ENCODE data around the gene MTSS2. TPM values are rescaled to one million over a fixed set of nuclear protein-coding genes. Genes with fewer than 3 reads are reported as not detected.

MTSS2 gene
- total and polyA plus RNA-seq, 2 experiments from 2014 or later: 16.5 to 19.6 TPM

GRCh38 chr16:70686376-70687101, 686 bp upstream of the MTSS2 start:
- Histone ChIP-seq H3K9me3 (ENCODE audit: low read depth) (no peaks in the 10 kb centered on the region), H3K4me3 (no peak overlapping the region), H4K20me1 (ENCODE audit: insufficient read depth, poor library complexity, severe bottlenecking) (peaks cover 31% of the 10 kb centered on the region), H3K4me1 (ENCODE audit: insufficient read depth) (peaks cover 76% of the 10 kb centered on the region), H3K36me3 (replicated peaks; ENCODE audit: insufficient read depth, low read depth) (no peaks in the 10 kb centered on the region), H3K27ac (peak overlapping the region; percentile 93), H3K4me2 (peak overlapping the region; percentile 79), H2AFZ (no peak overlapping the region), H3K9me2 (replicated peaks; ENCODE audit: insufficient read depth) (no peaks in the 10 kb centered on the region), H3K79me2 (peaks cover 38% of the 10 kb centered on the region), H3K27me3 (no peaks in the 10 kb centered on the region)
- TF ChIP-seq CTCF (IDR thresholded peaks at IDR 0.05; ENCODE audit: poor library complexity): no peak
- 55% methylated on average over 24 of the region's 29 CpGs for whole genome bisulfite sequencing (ENCODE audit: low lambda C conversion rate, missing lambda C conversion rate)
- no peak for DNase-seq (ENCODE audit: low spot score)

GRCh38 chr16:70685061-70685937, 554 bp downstream of the MTSS2 start:
- no peak overlapping the region for H2AFZ ChIP-seq

GRCh38 chr16:70684146-70685060, 1.4 kb downstream of the MTSS2 start:
- Histone ChIP-seq H3K79me2 (peaks cover 53% of the 10 kb centered on the region), H3K27me3 (no peaks in the 10 kb centered on the region), H3K27ac (peak overlapping the region; percentile 63), H3K9me3 (ENCODE audit: low read depth) (no peaks in the 10 kb centered on the region), H3K4me3 (peak overlapping the region; percentile 82), H3K36me3 (replicated peaks; ENCODE audit: insufficient read depth, low read depth) (no peaks in the 10 kb centered on the region), H3K9me2 (replicated peaks; ENCODE audit: insufficient read depth) (no peaks in the 10 kb centered on the region), H4K20me1 (ENCODE audit: insufficient read depth, poor library complexity, severe bottlenecking) (peaks cover 46% of the 10 kb centered on the region), H3K4me2 (peak overlapping the region; percentile 94), H3K4me1 (ENCODE audit: insufficient read depth) (peaks cover 69% of the 10 kb centered on the region), H2AFZ (no peak overlapping the region)
- 75% methylated on average over 11 of the region's 14 CpGs for WGBS (ENCODE audit: low lambda C conversion rate, missing lambda C conversion rate)
- DNase-seq (ENCODE audit: low spot score): no peak
- TF ChIP-seq CTCF (IDR thresholded peaks at IDR 0.05; ENCODE audit: poor library complexity) (no peak), EZH2 (IDR thresholded peaks at IDR 0.05; ENCODE audit: borderline replicate concordance) (no peak), EZH2phosphoT487 (IDR thresholded peaks at IDR 0.05; ENCODE audit: low read depth, severe bottlenecking, unreplicated experiment) (no peak)

More at GRCh38 chr16:70685061-70685937, 554 bp downstream of the MTSS2 start:
- H3K4me1 ChIP-seq (ENCODE audit: insufficient read depth): peaks cover 71% of the 10 kb centered on the region
- DNase-seq (ENCODE audit: low spot score): no peak
- H3K36me3 ChIP-seq (replicated peaks; ENCODE audit: insufficient read depth, low read depth): no peaks in the 10 kb centered on the region
- peak overlapping the region; percentile 94 for H3K4me2 ChIP-seq
- no peaks in the 10 kb centered on the region for H3K27me3 ChIP-seq
- H3K9me3 ChIP-seq (ENCODE audit: low read depth): no peaks in the 10 kb centered on the region
- peak overlapping the region; percentile 63 for H3K27ac ChIP-seq
- H3K9me2 ChIP-seq (replicated peaks; ENCODE audit: insufficient read depth): no peaks in the 10 kb centered on the region
- TF ChIP-seq EZH2 (IDR thresholded peaks at IDR 0.05; ENCODE audit: borderline replicate concordance): no peak
- TF ChIP-seq EZH2phosphoT487 (IDR thresholded peaks at IDR 0.05; ENCODE audit: low read depth, severe bottlenecking, unreplicated experiment): no peak
- no peak for TF ChIP-seq CTCF (IDR thresholded peaks at IDR 0.05; ENCODE audit: poor library complexity)
- peaks cover 44% of the 10 kb centered on the region for H4K20me1 ChIP-seq (ENCODE audit: insufficient read depth, poor library complexity, severe bottlenecking)
- WGBS (ENCODE audit: low lambda C conversion rate, missing lambda C conversion rate): 3% methylated on average over 53 of the region's 90 CpGs
- H3K79me2 ChIP-seq: peaks cover 51% of the 10 kb centered on the region
- H3K4me3 ChIP-seq: peak overlapping the region; percentile 82

Measured in hepatocyte (in vitro differentiated cells).